Activated CD4-positive, CD25-positive, alpha-beta regulatory T cell treated with anti-CD3 and anti-CD28 coated beads, Interleukin-2, amount 50 U/mL, for 16 hours (primary cell): Measurements from ENCODE around the gene SLC50A1.
A peak's percentile ranks its signal among the peaks of the same experiment; 100 is the strongest.

Experiments
- DNase-seq: peaks from one replicate; pipeline ENCODE4 v3.0.0-alpha.2; 2020; ENCODE audit warnings: low read depth, low spot score

Gene SLC50A1, protein sequence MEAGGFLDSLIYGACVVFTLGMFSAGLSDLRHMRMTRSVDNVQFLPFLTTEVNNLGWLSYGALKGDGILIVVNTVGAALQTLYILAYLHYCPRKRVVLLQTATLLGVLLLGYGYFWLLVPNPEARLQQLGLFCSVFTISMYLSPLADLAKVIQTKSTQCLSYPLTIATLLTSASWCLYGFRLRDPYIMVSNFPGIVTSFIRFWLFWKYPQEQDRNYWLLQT

DNA sequence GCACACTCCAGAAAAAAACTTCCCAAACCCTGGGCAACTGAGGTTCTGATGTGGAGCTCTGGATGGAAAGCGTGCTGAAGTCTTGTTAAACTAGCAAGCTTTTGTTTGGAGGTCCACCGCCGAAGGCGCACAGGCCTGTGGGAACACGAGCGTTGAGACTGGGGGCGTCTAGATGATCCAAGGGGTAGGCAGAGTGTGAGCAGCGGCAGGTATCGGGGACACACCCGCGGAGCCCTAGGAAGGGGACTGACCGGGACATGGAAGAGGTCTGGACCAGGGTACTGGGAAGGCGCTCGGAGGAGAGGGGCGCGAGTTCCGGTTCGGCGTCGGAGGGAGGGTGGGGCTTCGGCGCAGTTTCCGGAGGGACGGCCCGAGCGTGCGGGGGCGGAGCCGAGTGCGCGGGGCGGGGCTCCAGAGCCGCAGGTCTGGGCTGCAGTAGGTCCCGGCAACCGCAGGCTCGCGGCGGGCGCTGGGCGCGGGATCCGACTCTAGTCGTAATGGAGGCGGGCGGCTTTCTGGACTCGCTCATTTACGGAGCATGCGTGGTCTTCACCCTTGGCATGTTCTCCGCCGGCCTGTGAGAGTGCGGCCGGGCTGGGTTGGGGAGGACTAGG lies at the start of gene SLC50A1:
SLC50A1 (plus strand) TSS at position 438 of the 614 bp plus-strand sequence; CDS start at position 498, 60 bp downstream.
- peak; percentile 80 for DNase-seq

DNA sequence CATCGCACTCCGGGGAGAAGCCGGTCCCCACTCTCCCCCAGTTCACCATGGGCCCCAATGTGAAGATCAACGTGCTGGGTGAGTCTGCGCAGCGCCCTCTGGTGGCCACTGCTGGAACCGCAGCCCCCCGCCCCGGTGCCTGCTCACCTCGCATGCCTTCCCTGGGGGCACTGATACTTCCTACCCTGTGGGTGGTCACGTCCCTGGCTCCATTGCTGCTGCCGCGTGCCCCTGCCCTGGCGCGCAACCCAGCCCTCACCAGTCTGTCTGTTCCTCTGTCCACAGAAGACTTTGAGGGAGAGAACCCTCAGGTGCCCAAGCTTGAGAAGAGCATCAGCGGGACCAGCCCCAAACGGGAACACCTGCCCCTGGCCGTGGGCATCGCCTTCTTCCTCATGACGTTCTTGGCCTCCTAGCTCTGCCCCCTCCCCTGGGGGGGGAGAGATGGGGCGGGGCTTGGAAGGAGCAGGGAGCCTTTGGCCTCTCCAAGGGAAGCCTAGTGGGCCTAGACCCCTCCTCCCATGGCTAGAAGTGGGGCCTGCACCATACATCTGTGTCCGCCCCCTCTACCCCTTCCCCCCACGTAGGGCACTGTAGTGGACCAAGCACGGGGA lies 49.4 kb upstream of the SLC50A1 start:
- peak; percentile 51 for DNase-seq

DNA sequence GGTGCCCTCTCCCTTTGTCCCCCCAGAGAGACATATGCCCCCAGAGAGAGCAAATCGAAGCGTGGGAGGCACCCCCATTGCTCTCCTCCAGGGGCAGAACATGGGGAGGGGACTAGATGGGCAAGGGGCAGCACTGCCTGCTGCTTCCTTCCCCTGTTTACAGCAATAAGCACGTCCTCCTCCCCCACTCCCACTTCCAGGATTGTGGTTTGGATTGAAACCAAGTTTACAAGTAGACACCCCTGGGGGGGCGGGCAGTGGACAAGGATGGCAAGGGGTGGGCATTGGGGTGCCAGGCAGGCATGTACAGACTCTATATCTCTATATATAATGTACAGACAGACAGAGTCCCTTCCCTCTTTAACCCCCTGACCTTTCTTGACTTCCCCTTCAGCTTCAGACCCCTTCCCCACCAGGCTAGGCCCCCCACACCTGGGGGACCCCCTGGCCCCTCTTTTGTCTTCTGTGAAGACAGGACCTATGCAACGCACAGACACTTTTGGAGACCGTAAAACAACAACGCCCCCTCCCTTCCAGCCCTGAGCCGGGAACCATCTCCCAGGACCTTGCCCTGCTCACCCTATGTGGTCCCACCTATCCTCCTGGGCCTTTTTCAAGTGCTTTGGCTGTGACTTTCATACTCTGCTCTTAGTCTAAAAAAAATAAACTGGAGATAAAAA lies 48.7 kb upstream of the SLC50A1 start:
- DNase-seq, result no peak

DNA sequence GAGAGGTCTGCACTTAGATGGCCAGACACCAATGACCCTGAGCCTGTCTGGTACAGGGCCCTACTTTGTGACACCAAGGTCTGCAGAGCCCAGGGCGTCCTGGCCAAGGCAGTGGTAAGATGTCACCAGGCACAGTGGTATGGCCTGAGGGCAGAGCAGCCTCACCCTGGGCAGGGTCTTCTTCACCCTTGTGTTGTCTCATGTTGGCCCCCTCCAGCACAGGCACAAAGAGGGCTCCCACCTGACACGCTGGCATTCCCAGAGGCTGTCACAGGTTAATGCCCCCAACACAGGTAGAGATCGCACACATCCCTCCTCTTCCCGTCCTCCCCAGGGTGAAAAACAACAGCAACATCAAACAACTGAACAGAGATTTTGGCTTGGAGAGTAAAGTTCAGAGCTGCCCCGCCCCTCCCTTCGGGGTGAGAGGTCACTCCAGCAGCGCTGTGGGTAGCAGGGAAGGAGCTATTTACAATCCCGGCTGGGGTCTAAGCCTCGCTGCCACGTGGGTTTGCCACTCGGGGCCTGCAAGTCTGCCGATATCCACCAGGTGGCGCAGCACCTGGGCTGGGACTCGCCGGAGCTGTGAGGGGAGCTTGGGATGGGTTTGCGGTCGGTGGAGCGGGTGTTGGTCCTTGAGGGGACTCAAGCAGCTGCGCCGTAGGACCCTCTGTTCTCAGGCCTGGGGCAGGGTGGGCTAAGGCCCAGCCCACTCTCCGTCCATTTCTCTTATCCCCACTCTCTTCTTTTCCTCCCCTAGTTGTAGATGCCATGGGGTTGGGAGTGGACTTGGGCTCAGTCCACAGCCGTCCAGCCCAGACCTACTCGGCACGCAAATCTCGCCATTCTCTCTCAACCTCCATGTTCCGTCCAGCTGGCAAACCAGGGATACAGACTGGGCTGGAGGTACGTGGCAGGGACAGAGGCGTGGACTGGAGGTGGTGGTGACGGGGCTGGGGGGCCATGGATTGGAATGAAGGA lies 44.3 kb upstream of the SLC50A1 start:
- DNase-seq, result peak; percentile 61

DNA sequence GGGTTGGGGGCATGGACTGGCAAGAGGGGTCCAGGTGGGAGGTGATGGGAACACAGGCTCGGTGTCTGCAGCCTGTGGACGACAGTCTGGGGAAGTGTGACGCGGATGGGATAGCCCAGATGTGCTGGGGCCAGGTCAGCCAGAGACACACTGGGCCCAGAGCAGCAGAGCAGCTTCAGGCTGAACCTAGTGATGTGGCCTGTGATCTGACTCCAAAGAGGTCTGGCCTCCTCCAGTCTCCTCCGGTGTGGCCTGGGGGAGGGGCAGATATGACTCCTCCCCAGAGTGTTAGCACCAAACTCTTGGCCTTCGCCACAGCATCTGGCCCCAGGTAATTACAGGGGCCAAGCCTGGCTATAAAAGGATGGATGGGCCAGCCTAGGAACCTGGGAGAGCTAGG lies 43.5 kb upstream of the SLC50A1 start:
- DNase-seq, result no peak

DNA sequence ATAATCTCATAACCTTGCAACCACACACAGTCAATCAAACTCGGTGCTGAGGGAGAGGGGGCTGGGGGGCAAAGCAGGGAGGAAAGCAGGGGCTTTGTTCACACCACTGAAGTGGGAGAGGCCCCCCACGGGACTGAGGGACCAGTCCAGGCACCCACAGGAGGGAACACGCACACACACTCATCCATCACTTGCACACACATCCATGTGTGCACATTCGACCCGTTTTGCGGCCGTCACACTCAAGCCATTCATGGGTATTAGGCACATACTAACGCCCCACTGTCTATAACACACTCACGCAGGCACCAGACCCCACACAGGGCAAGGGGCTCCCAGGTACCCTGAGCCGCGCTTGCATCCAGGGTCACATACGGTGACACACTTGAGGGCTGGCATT lies 43.0 kb upstream of the SLC50A1 start:
- DNase-seq, result no peak

DNA sequence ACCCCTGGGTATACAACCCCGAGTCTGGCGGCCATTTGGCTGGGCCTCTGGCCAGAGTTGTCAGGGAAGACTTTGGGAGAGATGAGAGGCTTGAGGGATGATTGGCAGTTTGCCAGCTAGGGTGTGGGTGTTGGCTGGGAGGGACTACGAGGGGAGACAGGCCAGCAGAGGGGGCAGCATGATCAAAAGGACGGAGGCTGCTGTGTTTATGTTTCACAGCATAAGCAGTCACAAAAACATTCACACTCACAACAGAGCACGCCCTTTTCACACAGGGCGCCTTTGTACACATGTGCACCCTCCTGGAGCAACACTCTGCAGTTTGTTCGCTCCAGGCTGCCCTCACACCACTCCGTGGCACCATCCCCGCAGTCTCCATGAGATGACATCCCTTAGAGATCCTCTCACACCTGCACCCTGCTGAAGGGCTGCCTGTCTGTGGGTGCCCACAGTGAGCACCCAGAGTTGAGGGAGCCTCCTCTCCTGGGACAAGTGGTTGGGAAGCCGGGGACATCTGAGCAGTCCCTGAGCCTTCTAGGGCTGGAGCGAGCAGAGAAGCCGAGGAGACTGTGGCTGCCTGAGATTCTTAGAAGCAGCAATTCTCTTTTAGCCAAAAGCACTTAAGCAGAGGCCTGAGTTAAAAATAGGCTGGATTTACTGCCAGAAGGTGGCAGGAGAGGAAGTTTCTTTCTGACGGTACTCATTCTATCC lies 41.6 kb upstream of the SLC50A1 start:
- no peak for DNase-seq

DNA sequence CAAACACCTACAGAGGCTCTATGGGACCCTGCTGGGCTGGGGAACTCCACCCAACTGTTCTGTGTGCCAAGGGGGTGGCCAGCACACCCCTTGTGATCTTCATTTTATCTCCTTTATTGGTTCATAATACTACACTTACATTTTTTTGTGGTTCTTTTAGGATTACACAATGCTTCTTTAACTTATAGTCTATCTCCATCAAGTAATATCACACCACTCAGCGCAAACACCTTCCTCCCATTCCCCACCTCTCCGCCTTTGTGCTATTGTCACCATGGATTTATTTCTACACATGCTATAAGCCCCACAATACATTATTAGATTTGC lies 41.1 kb upstream of the SLC50A1 start:
- DNase-seq, result no peak

DNA sequence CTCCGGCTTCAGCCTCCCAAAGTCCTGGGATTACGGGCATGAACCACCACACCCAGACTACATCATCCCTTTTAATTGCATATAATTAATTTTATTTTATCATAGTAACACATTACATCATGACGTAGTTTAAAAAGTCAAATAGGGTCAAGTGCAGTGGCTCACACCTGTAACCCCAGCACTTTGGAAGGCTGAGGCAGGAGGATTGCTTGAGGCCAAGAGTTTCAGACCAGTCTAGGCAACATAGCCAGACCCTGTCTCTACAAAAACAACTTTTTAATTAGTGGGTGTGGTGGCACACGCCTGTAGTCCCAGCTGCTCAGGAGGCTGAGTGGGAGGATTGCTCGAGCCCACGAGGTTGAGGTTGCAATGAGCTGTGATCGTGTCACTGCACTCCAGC lies 36.3 kb upstream of the SLC50A1 start:
- no peak for DNase-seq

DNA sequence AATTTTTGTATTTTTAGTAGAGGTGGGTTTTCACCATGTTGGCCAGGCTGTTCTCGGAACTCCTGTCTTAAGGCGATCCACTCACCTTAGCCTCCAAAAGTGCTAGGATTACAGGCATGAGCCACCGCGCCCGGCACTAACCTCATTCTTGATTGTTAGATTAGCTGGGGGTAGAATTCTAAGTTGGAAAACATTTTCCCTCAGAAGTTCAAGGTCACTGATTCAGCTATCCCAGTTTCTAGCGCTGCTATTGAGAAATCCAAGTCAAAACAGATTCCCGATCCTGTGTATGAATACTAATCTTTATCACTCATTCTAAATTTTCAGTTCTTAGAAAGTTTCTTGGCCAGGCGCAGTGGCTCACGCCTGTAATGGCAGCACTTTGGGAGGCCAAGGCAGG lies 32.3 kb upstream of the SLC50A1 start:
- DNase-seq, result no peak

DNA sequence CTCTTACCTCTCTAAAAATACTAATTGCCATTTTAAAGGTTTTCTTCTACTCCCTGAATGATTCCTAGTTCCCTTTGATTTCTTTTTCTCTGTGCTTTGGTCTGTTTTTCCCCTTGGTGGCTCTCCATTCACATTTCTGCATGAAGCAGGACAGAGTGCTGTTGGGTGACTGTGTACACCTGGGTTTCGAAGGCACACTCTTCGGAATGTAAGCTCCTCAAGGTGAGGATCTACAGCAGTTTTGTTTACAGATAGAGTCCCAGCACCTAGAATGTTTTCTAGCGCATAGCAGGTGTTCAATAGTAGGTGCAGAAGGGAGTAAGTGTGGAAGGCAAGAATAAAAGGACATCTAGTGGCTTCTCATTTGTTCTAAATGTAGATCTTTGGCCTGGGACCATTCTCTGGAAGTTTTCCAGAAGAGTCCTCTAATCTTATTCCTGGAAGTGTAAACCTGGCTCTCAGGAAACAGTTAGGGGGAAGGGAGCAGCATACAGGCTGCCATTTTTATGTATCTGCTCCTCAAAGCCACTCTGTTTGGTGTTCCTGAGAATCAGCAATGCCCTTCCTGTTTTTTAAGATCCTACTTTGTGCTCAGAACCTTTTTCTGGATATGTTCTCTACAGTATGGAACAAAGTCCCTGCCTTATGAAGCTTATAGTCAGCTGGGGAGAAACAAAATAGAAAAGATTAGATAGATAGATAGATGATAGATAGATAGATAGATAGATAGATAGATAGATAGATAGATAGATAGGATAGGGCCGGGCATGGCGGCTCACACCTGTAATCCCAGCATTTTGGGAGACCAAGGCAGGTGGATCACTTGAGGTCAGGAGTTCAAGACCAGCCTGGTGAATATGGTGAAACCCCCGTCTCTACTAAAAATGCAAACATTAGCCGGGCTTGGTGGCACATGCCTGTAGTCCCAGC lies 30.8 kb upstream of the SLC50A1 start:
- no peak for DNase-seq

DNA sequence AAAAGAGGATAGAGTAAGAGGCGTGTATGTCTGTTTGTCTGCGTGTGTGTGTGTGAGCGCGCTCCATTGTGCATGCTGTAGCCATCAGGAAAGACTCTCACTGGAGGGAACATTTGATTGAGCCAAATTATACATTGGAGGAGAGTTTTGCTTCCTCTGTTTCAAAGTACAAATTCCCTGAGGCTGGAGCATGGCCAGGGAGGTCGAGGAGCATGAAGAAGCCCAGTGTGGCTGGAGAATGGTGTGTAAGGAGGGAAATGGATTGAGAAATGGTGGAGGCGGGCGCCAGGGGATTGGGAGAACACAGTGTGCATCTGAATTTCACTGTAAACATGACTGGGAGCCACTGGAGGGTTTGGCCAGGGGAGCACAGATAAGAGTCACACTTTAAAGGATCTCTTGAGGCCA lies 30.0 kb upstream of the SLC50A1 start:
- no peak for DNase-seq

DNA sequence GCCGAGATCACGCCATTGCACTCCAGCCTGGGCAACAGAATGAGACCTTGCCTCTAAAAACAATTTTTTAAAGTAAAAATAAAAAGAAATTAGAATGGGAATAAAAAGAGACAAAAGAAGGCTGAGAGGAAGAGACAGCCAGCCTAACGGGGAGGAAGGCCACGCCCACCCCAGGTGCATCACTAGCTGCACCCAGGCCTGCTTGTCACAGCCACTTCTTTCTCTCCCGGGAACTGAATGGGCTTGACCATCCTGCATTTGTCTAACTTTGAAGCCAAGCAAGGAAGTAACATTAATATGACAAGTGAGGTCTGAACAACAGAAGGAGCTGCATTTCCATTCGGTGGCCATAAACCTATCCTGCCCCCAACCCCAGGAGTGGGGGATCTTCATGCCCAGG lies 28.8 kb upstream of the SLC50A1 start:
- no peak for DNase-seq

DNA sequence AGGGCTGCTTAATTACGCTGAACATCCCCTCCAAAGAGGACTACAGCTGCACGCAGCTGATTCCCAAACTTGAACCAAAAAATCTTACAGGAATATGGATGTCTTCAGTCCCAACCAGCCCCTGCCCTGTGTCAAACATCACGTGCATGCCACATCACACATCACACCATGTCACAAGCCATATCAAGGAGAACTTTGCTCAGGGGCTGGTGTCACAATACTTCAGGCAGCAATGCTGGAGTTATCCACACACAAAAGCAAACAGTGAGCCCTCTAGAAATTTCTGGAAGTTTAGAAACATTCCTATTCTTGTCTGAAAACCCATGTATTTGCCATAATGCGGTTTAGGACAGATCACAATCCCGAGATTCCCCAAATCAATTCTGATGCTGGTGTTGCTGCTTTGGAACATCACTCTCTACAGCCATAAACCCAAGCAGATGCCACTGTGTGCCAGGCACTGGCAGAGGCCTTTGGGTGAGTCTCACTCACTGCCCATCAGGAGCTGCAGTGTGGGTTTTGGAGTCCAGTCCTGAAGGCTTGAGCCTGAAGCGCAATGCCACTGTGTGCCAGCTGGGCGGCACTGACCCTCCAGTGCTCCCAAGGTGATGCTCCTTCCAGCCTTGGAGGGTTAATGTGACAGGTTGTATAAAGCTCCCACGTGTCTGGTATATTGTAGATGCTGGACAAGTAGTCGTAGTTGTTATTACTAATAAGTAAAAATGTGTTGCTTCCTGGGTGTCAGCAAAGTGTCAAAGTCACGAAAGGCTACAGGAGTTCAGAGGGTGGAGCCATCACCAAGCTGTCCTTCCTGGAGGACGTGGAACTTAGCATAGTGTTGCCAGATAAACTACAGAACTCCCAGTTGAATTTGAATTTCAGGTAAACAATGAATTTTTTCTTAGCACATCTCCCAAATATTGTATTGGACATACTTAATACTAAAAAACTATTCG lies 28.1 kb upstream of the SLC50A1 start:
- DNase-seq, result no peak

DNA sequence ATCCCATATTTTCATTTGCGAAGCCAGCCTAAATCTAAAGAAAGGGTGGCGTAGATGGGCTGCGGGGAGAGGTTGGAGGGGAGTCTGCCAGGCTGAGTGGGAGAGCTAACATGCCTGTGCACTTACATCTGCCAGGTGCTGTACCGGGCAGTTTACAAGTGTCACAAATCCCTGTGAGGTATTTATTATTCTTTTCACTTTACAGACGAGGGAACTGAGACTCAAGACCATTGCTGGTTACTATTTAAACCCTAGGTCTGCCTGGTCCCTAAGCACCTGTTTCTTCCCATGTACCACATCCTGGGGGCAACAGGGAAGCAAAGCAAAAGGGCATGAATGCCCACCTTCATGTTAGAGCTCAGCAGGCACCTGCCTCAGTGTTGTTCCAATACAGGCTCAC lies 27.4 kb upstream of the SLC50A1 start:
- DNase-seq, result no peak

DNA sequence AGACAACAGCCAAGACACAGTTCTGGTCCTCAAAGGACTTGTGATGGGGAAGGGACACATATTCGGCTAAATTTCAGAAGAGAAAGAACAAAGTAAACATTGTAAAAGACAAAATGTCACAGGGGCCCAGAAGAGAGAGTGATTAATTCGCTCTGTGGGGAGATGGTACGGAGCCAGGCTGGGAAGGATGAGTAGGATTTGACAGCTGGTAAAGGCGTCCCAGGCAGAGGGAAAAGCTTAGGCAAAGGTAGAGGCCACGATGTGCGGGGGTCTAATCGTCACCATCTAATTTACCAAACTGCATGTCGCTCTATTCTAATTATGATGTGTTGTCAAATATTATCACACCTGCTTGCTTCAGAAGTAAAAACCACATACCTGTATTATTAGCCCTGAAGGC lies 25.3 kb upstream of the SLC50A1 start:
- no peak for DNase-seq

DNA sequence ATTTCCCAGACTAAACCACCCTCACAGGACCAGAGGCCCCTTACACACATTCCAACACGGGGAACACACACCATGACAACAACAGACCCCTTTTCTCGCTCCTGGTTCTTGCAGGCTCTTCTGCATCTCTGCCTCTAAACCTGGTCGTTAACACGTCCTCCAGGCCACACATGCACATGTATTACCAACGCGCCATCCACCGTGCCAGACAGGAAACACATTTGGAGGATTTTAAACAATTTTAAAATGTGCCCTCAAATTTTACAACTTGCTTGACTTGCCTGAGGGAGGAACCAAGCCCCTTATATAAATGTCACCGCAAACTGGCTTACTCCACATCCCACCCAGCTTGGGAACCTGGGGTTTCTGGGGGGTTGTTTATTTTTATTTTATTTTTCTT lies 24.8 kb upstream of the SLC50A1 start:
- DNase-seq, result no peak

DNA sequence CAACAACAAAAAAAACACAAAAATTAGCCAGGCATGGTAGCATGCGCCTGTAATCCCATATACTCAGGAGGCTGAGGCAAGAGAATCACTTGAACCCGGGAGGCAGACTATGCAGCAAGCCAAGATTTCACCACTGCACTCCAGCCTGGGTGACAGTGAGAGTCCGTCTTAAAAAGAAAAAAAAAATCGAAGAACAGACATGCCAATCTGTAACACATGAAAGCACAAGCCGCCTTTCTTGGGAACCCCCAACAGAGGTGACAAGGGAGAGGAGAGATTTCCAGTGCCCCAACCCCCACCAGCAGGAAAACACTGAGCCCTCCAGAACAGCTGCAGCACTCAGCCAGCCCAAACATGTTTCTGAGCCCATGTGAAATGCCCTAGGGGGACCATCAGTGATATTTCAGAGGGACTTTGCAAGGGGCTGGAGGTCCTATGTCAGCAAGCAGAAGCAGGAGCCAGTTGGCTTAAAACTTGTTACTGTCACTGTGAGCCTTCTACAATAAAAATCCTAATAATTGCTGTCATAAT lies 22.1 kb upstream of the SLC50A1 start:
- DNase-seq, result no peak
